ENCODE measurements around the gene AFTPH. TPM values are rescaled to one million over a fixed set of nuclear protein-coding genes. Genes with fewer than 3 reads are reported as not detected.

Gene AFTPH
- total RNA-seq, 4 donors from 2014 or later: 51.7 to 56.7 (median 53.2) TPM

DNA sequence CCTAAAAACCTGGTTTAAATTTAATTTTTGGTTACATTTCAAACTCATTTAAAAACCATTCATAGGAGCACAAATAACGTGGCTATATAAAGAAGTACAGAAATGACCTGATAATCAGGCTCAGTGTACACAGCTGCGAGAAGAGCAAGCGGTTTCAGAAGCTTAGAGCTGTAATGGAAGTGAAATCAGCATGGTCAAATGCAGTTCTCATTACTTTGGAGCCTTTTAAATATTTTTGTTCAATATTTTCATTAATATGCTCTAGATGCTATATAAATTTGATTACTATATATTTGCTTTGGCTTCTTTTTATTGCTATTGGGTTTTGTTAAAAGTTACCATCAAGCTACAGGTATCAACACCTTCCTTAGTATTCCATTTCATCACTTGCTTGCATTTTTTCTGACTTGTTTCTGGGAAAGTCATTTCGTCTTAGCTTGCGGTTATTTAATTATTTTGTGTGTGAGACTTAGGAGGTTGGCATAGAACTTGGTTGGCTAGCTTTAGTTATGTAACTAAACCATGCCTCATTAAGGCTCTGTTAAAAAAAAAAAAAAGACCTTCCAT is 58.7 kb downstream of the AFTPH start:
- intact Hi-C loops (cut with DNase I): no loop called here
- WGBS, 2 donors: 86 to 90% methylated on average over 5 of the region's 5 CpGs
- Histone ChIP-seq H3K27me3 (no peaks in the 10 kb centered on the region), H3K4me3 (replicated peaks in 1 of 3) (no peak overlapping the region), H3K4me1 (no peaks in the 10 kb centered on the region), H3K27ac (no peak overlapping the region), H3K9me3 (no peaks in the 10 kb centered on the region), H3K36me3 (peaks cover 6 to 7% of the 10 kb centered on the region in 2 donors)
- DNase-seq: no peak
- no peak for TF ChIP-seq POLR2A (IDR thresholded peaks at IDR 0.05)
- no peak for TF ChIP-seq CTCF (IDR thresholded peaks at IDR 0.05)

GRCh38 chr2:64586054-64586453 is 61.9 kb downstream of the AFTPH start:
- Histone ChIP-seq H3K36me3 (peaks cover 6 to 10% of the 10 kb centered on the region in 2 donors), H3K27me3 (no peaks in the 10 kb centered on the region), H3K4me1 (no peaks in the 10 kb centered on the region), H3K4me3 (replicated peaks in 1 of 3) (no peak overlapping the region), H3K9me3 (no peaks in the 10 kb centered on the region), H3K27ac (no peak overlapping the region)
- DNase-seq: no peak
- intact Hi-C loops (cut with DNase I): loop anchor here (5.0 kb wide), 1 partner anchor 281 kb away; no protein-coding TSS in a partner anchor
- 91 to 97% methylated on average over 4 of the region's 4 CpGs for WGBS, 2 donors
- TF ChIP-seq CTCF (IDR thresholded peaks at IDR 0.05) (no peak), POLR2A (IDR thresholded peaks at IDR 0.05) (no peak)

DNA sequence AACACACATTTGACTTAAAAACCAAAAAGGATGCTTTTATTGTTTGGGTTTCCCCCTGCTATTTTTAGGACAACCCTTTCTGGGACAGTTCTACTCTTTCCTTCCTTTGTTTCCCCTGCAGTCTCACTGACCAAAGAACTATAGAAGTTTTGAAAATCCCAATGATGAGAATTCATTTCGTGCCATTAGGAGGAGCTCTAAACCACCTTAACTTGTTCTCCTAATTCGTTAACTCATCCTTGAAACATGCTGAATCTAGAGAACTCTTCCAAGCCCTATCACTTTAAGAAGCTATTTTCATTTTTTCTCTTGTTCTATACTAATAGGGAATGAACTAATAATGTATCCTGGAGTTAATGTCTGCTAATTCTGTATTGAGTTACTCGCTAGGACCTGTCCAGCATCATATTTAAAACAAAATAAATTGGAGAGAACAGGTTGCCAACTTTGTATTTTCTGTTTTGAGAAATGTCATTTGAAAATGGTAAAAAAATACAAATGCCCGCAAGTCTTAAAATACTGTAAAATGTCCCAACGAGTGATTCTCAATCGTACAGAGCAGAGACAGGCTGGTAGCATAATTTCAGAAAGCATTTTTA is 62.9 kb downstream of the AFTPH start:
- intact Hi-C loops (cut with DNase I): loop anchor here (5.0 kb wide), 1 partner anchor 280 kb away; no protein-coding TSS in a partner anchor
- WGBS, 2 donors: 53 to 57% methylated on average over 6 of the region's 6 CpGs
- peaks cover 11 to 17% of the 10 kb centered on the region in 2 donors for H3K36me3 ChIP-seq

GRCh38 chr2:64587561-64587960 is 63.4 kb downstream of the AFTPH start:
- no peaks in the 10 kb centered on the region for H3K4me1 ChIP-seq
- no peak for DNase-seq
- no peak for TF ChIP-seq POLR2A (IDR thresholded peaks at IDR 0.05)
- TF ChIP-seq CTCF (IDR thresholded peaks at IDR 0.05): no peak
- no peak overlapping the region for H3K4me3 ChIP-seq (replicated peaks in 1 of 3)
- no peaks in the 10 kb centered on the region for H3K9me3 ChIP-seq
- H3K27ac ChIP-seq: no peak overlapping the region
- intact Hi-C loops (cut with DNase I): loop anchor here (5.0 kb wide), 1 partner anchor 280 kb away; no protein-coding TSS in a partner anchor
- peaks cover 13 to 17% of the 10 kb centered on the region in 2 donors for H3K36me3 ChIP-seq
- no peaks in the 10 kb centered on the region for H3K27me3 ChIP-seq

More for the DNA sequence above, 62.9 kb downstream of the AFTPH start:
- TF ChIP-seq CTCF (IDR thresholded peaks at IDR 0.05) (peak in 5 of 6 experiments; percentile 21 to 80 (median 64)), POLR2A (IDR thresholded peaks at IDR 0.05) (no peak)
- no peak overlapping the region for H3K27ac ChIP-seq
- no peaks in the 10 kb centered on the region for H3K4me1 ChIP-seq
- no peak for DNase-seq
- H3K4me3 ChIP-seq (replicated peaks in 1 of 3): no peak overlapping the region
- no peaks in the 10 kb centered on the region for H3K9me3 ChIP-seq
- no peaks in the 10 kb centered on the region for H3K27me3 ChIP-seq

DNA sequence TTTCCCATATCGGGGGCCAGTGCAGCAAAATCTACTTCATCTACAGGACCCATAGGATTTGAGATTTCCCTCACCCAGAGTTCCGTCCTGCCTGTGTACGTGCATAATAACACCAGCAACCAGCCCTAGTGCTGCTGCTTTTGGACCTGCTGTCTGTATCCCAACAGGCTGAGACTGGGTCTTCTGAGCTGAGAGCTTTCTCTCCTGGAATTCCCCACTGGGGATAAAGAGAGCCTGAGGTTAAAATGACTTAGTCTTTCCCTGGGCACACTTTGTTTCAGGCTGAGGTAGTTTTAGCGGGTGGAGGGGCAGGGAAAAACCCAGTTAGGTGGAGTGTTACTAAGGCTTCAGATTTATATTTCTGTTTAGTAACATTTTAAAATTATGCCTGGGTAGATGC is 67.1 kb downstream of the AFTPH start:
- Histone ChIP-seq H3K4me3 (replicated peaks in 1 of 3) (no peak overlapping the region), H3K4me1 (peaks cover 0 to 4% of the 10 kb centered on the region in 2 donors), H3K36me3 (peaks cover 7 to 10% of the 10 kb centered on the region in 2 donors), H3K27me3 (no peaks in the 10 kb centered on the region), H3K27ac (no peak overlapping the region), H3K9me3 (no peaks in the 10 kb centered on the region)
- TF ChIP-seq CTCF (IDR thresholded peaks at IDR 0.05) (no peak), POLR2A (IDR thresholded peaks at IDR 0.05) (no peak)
- 94 to 96% methylated on average over 4 of the region's 4 CpGs for WGBS, 2 donors
- no peak for DNase-seq
- intact Hi-C loops (cut with DNase I): no loop called here
